Limb (tissue), 2 donors: ENCODE measurements around the gene BCAS3.
A peak's percentile ranks its signal among the peaks of the same experiment; 100 is the strongest.

ENCODE experiments used
- DNase-seq, 2 donors: peaks; one replicate each; pipeline ENCODE4 v3.0.0-alpha.2; 2016; ENCODE audit errors: extremely low spot score in 2 of 2

The BCAS3 gene

GRCh38 chr17:61185385-61185784 is 507.7 kb downstream of the BCAS3 start:
- DNase-seq, result no peak

- no peak for DNase-seq
Measured at GRCh38 chr17:61187038-61187437, 509.4 kb downstream of the BCAS3 start.

- DNase-seq, result no peak
Measured at GRCh38 chr17:61188081-61188480, 510.4 kb downstream of the BCAS3 start.

GRCh38 chr17:61189968-61190367 is 512.3 kb downstream of the BCAS3 start:
- DNase-seq, result no peak

GRCh38 chr17:61196302-61196704 is 518.7 kb downstream of the BCAS3 start:
- DNase-seq, result no peak

- no peak for DNase-seq
Measured at GRCh38 chr17:61196799-61197198, 519.1 kb downstream of the BCAS3 start.

GRCh38 chr17:61199431-61200338 is 522.0 kb downstream of the BCAS3 start:
- no peak for DNase-seq

- no peak for DNase-seq
Measured at GRCh38 chr17:61200339-61200715, 522.7 kb downstream of the BCAS3 start.

GRCh38 chr17:61201211-61201610 is 523.6 kb downstream of the BCAS3 start:
- no peak for DNase-seq

GRCh38 chr17:61202564-61202963 is 524.9 kb downstream of the BCAS3 start:
- DNase-seq, result no peak

- DNase-seq, result no peak
Measured at GRCh38 chr17:61203671-61204131, 526.0 kb downstream of the BCAS3 start.

- no peak for DNase-seq
Measured at GRCh38 chr17:61204456-61204855, 526.8 kb downstream of the BCAS3 start.

- DNase-seq, result no peak
Measured at GRCh38 chr17:61205401-61205800, 527.8 kb downstream of the BCAS3 start.

GRCh38 chr17:61205931-61206330 is 528.3 kb downstream of the BCAS3 start:
- DNase-seq, result no peak

GRCh38 chr17:61206922-61207321 is 529.3 kb downstream of the BCAS3 start:
- DNase-seq, result no peak

GRCh38 chr17:61208301-61209105 is 530.9 kb downstream of the BCAS3 start:
- DNase-seq, result peak in 1 of 2 donors; percentile 58

GRCh38 chr17:61209106-61209439 is 531.4 kb downstream of the BCAS3 start:
- DNase-seq, result no peak

GRCh38 chr17:61209525-61209924 is 531.9 kb downstream of the BCAS3 start:
- DNase-seq, result no peak

GRCh38 chr17:61211236-61211635 is 533.6 kb downstream of the BCAS3 start:
- DNase-seq, result no peak

- DNase-seq, result no peak
Measured at GRCh38 chr17:61212655-61213054, 535.0 kb downstream of the BCAS3 start.

- DNase-seq, result no peak
Measured at GRCh38 chr17:61214753-61215152, 537.1 kb downstream of the BCAS3 start.

GRCh38 chr17:61216066-61216465 is 538.4 kb downstream of the BCAS3 start:
- DNase-seq, result no peak
